GM12878 (cell line): ENCODE results near the gene ZNF816. TPM values are rescaled to one million over a fixed set of nuclear protein-coding genes. Genes with fewer than 3 reads are reported as not detected.

ENCODE experiments used
- ASH2L ChIP-seq: fragments of 300-600, 200-600 bp; sonication (generic); IDR thresholded peaks from 2 replicates; pipeline ENCODE4 v1.6.1; 2017; ENCODE audit warnings: low read depth, mild to moderate bottlenecking, borderline replicate concordance
- CBX3 ChIP-seq: fragments of 200-600 bp; sonication (generic); IDR thresholded peaks from 2 replicates; pipeline ENCODE4 v1.6.1; 2016; ENCODE audit warnings: low read depth, borderline replicate concordance
- FOXK2 ChIP-seq: fragments of 450-650 bp; IDR thresholded peaks from 2 replicates; pipeline ENCODE4 v1.6.1; 2017; ENCODE audit warnings: mild to moderate bottlenecking, moderate library complexity
- IKZF1 ChIP-seq: fragments of 450-650 bp; conservative IDR thresholded peaks from 2 replicates; pipeline ENCODE4 v1.6.1; 2017; ENCODE audit warnings: antibody characterized with exemption, mild to moderate bottlenecking
- KAT2A ChIP-seq: conservative IDR thresholded peaks from 2 replicates; pipeline ENCODE4 v1.6.1; 2011; ENCODE audit warnings: low read depth, low read length; ENCODE audit not compliant: control insufficient read depth
- KDM1A ChIP-seq: fragments of 200-600 bp; sonication (generic); IDR thresholded peaks from 2 replicates; pipeline ENCODE4 v1.6.1; 2016; ENCODE audit warnings: borderline replicate concordance
- MEF2A ChIP-seq: IDR thresholded peaks from 2 replicates; pipeline ENCODE4 v1.6.1; 2011; ENCODE audit warnings: low read depth, mild to moderate bottlenecking, low read length, moderate library complexity; ENCODE audit not compliant: insufficient read depth
- MEF2B ChIP-seq: fragments of 450-650 bp; IDR thresholded peaks from 2 replicates; pipeline ENCODE4 v1.6.1; 2018; ENCODE audit warnings: mild to moderate bottlenecking, moderate library complexity; ENCODE audit not compliant: partially characterized antibody, poor library complexity, severe bottlenecking
- MYB ChIP-seq: fragments of 150-350 bp; IDR thresholded peaks from 2 replicates; pipeline ENCODE4 v1.6.1; 2014; ENCODE audit warnings: mild to moderate bottlenecking, low read depth, low read length, borderline replicate concordance
- NBN ChIP-seq: fragments of 450-650 bp; IDR thresholded peaks from 2 replicates; pipeline ENCODE4 v1.6.1; 2016
- NR2C2 ChIP-seq: IDR thresholded peaks from 2 replicates; pipeline ENCODE4 v1.6.1; 2011; ENCODE audit warnings: borderline replicate concordance, low read depth; ENCODE audit not compliant: control insufficient read depth, insufficient read length
- PAX5 ChIP-seq: IDR thresholded peaks from 2 replicates; pipeline ENCODE4 v1.6.1; 2011; ENCODE audit warnings: low read depth, low read length, borderline replicate concordance
- POLR2AphosphoS5 ChIP-seq: IDR thresholded peaks from 2 replicates; pipeline ENCODE4 v1.6.1; 2011; ENCODE audit warnings: mild to moderate bottlenecking, low read length, inconsistent platforms
- SPI1 ChIP-seq: IDR thresholded peaks from 2 replicates; pipeline ENCODE4 v1.6.1; 2011; ENCODE audit warnings: low read depth, mild to moderate bottlenecking, low read length, moderate library complexity, borderline replicate concordance; ENCODE audit not compliant: insufficient read depth
- STAT1 ChIP-seq: fragments of 450-650 bp; conservative IDR thresholded peaks from 2 replicates; pipeline ENCODE4 v1.6.1; 2014; ENCODE audit warnings: antibody characterized with exemption, mild to moderate bottlenecking
- ZBED1 ChIP-seq: IDR thresholded peaks from 2 replicates; pipeline ENCODE4 v1.6.1; 2016; ENCODE audit warnings: borderline replicate concordance
- polyA plus RNA-seq, 11 experiments: library from polyadenylated mRNA; depleted of rRNA in 4 of 11; unstranded in 6 of 11; stranded (reverse) in 5 of 11; fragments of >200 nt; fragmentation: Nextera tagmentation in 4 of 11; fragmentation: Illumina TruSeq in 1 of 11; extraction: Ambion mirVana in 4 of 11; extraction: Trizol in 1 of 11; gene quantifications; 1 replicate in 1 of 11; 2 replicates in 10 of 11; pipeline versions ENCODE4 v1.2.1 to v1.2.3, GENCODE V29; 2011 to 2016; ENCODE audit warnings: inconsistent platforms in 2 of 11, missing spikeins in 2 of 11, low read depth in 1 of 11
- total RNA-seq, 4 experiments: library from RNA; depleted of rRNA in 3 of 4; stranded (reverse); fragments of >200 nt in 3 of 4; fragmentation: Illumina TruSeq in 1 of 4; extraction: Trizol in 1 of 4; gene quantifications; 2 replicates each; pipeline versions ENCODE4 v1.2.1 to v1.2.3, GENCODE V29; 2013 to 2021
- TF ChIP-seq, protein P1 (sequence below): fragments of 450-650 bp; IDR thresholded peaks from 2 replicates; pipeline ENCODE4 v1.6.1; 2017; ENCODE audit warnings: mild to moderate bottlenecking, low read depth, inconsistent platforms; ENCODE audit not compliant: poor library complexity, severe bottlenecking
- TF ChIP-seq, protein P2 (sequence below): IDR thresholded peaks from 2 replicates; pipeline ENCODE4 v1.6.1; 2011; ENCODE audit warnings: low read depth, low read length, improper control_type of control experiment, borderline replicate concordance
- TF ChIP-seq, protein P3 (sequence below): fragments of 450-650 bp; IDR thresholded peaks from 2 replicates; pipeline ENCODE4 v1.6.1; 2018; ENCODE audit warnings: mild to moderate bottlenecking, low read depth, moderate library complexity; ENCODE audit not compliant: partially characterized antibody
- TF ChIP-seq, protein P4 (sequence below): fragments of 450-650 bp; IDR thresholded peaks from 2 replicates; pipeline ENCODE4 v1.6.1; 2017; ENCODE audit warnings: low read depth, mild to moderate bottlenecking, moderate library complexity
- TF ChIP-seq, protein P5 (sequence below): fragments of 450-650 bp; IDR thresholded peaks from 2 replicates; pipeline ENCODE4 v1.6.1; 2014; ENCODE audit warnings: mild to moderate bottlenecking

The ZNF816 gene
- total and polyA plus RNA-seq, 10 of the 15 experiments (the other 5 are each of a cell fraction or from before 2014, with no cell fraction given): 4.0 to 15.6 (median 7.5) TPM

DNA sequence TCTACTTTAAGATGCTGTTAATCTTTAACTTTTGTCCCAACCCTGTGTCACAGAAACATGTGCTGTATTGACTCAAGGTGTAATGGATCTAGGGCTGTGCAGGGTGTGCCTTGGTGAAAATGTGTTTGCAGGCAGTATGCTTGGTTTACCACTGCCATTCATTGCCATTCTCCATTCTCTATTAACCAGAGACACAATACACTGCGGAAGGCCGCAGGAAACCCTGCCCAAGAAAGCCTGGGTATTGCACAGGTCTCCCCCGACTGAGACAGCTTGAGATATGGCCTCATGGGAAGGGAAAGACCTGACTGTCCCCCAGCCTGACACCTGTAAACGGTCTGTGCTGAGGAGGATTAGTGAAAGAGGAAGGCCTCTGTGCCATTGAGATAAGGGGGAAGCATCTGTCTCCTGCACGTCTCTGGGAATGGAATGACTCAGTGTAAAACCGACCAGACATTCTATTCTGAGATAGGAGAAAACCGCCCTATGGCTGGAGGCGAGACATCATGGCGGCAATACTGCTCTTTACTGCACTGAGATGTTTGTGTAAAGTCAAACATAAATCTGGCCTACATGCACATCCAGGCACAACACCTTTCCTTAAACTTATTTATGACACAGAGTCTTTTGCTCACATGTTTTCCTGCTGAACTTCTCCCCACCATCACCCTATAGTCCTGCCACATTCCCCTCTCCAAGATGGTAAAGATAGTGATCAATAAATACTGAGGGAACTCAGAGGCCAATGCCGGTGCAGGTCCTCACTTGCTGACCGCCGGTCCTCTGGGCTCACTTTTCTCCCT, 26.3 kb downstream of the ZNF816 start (continued):
- TF ChIP-seq MYB (no peak), KAT2A (no peak), KDM1A (no peak), PAX5 (no peak), NBN (peak; percentile 49; the same call in 1 of the 2 replicates), CBX3 (no peak), STAT1 (no peak), SPI1 (peak; percentile 67), ZBED1 (no peak), NR2C2 (no peak), FOXK2 (no peak), ASH2L (no peak), MEF2A (no peak), IKZF1 (peak; percentile 76), MEF2B (peak; percentile 65), POLR2AphosphoS5 (no peak)
- TF ChIP-seq, protein P1, sequence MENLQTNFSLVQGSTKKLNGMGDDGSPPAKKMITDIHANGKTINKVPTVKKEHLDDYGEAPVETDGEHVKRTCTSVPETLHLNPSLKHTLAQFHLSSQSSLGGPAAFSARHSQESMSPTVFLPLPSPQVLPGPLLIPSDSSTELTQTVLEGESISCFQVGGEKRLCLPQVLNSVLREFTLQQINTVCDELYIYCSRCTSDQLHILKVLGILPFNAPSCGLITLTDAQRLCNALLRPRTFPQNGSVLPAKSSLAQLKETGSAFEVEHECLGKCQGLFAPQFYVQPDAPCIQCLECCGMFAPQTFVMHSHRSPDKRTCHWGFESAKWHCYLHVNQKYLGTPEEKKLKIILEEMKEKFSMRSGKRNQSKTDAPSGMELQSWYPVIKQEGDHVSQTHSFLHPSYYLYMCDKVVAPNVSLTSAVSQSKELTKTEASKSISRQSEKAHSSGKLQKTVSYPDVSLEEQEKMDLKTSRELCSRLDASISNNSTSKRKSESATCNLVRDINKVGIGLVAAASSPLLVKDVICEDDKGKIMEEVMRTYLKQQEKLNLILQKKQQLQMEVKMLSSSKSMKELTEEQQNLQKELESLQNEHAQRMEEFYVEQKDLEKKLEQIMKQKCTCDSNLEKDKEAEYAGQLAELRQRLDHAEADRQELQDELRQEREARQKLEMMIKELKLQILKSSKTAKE: peak; percentile 56
- TF ChIP-seq, protein P2, sequence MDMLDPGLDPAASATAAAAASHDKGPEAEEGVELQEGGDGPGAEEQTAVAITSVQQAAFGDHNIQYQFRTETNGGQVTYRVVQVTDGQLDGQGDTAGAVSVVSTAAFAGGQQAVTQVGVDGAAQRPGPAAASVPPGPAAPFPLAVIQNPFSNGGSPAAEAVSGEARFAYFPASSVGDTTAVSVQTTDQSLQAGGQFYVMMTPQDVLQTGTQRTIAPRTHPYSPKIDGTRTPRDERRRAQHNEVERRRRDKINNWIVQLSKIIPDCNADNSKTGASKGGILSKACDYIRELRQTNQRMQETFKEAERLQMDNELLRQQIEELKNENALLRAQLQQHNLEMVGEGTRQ: no peak
- TF ChIP-seq, protein P3, sequence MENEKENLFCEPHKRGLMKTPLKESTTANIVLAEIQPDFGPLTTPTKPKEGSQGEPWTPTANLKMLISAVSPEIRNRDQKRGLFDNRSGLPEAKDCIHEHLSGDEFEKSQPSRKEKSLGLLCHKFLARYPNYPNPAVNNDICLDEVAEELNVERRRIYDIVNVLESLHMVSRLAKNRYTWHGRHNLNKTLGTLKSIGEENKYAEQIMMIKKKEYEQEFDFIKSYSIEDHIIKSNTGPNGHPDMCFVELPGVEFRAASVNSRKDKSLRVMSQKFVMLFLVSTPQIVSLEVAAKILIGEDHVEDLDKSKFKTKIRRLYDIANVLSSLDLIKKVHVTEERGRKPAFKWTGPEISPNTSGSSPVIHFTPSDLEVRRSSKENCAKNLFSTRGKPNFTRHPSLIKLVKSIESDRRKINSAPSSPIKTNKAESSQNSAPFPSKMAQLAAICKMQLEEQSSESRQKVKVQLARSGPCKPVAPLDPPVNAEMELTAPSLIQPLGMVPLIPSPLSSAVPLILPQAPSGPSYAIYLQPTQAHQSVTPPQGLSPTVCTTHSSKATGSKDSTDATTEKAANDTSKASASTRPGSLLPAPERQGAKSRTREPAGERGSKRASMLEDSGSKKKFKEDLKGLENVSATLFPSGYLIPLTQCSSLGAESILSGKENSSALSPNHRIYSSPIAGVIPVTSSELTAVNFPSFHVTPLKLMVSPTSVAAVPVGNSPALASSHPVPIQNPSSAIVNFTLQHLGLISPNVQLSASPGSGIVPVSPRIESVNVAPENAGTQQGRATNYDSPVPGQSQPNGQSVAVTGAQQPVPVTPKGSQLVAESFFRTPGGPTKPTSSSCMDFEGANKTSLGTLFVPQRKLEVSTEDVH: no peak
- TF ChIP-seq, protein P4, sequence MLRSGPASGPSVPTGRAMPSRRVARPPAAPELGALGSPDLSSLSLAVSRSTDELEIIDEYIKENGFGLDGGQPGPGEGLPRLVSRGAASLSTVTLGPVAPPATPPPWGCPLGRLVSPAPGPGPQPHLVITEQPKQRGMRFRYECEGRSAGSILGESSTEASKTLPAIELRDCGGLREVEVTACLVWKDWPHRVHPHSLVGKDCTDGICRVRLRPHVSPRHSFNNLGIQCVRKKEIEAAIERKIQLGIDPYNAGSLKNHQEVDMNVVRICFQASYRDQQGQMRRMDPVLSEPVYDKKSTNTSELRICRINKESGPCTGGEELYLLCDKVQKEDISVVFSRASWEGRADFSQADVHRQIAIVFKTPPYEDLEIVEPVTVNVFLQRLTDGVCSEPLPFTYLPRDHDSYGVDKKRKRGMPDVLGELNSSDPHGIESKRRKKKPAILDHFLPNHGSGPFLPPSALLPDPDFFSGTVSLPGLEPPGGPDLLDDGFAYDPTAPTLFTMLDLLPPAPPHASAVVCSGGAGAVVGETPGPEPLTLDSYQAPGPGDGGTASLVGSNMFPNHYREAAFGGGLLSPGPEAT: peak; percentile 51; the same call in 1 of the 2 replicates
- TF ChIP-seq, protein P5, sequence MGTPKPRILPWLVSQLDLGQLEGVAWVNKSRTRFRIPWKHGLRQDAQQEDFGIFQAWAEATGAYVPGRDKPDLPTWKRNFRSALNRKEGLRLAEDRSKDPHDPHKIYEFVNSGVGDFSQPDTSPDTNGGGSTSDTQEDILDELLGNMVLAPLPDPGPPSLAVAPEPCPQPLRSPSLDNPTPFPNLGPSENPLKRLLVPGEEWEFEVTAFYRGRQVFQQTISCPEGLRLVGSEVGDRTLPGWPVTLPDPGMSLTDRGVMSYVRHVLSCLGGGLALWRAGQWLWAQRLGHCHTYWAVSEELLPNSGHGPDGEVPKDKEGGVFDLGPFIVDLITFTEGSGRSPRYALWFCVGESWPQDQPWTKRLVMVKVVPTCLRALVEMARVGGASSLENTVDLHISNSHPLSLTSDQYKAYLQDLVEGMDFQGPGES: no peak
